Activated naive CD4-positive, alpha-beta T cell treated with Interleukin-2 at 50 U/mL for 16 hours (primary cell): ENCODE data around the gene ARHGEF40.
A peak's percentile ranks its signal among the peaks of the same experiment; 100 is the strongest.

Experiments used
- DNase-seq: peaks from one replicate; pipeline ENCODE4 v3.0.0-alpha.2; 2020

Gene ARHGEF40

DNA sequence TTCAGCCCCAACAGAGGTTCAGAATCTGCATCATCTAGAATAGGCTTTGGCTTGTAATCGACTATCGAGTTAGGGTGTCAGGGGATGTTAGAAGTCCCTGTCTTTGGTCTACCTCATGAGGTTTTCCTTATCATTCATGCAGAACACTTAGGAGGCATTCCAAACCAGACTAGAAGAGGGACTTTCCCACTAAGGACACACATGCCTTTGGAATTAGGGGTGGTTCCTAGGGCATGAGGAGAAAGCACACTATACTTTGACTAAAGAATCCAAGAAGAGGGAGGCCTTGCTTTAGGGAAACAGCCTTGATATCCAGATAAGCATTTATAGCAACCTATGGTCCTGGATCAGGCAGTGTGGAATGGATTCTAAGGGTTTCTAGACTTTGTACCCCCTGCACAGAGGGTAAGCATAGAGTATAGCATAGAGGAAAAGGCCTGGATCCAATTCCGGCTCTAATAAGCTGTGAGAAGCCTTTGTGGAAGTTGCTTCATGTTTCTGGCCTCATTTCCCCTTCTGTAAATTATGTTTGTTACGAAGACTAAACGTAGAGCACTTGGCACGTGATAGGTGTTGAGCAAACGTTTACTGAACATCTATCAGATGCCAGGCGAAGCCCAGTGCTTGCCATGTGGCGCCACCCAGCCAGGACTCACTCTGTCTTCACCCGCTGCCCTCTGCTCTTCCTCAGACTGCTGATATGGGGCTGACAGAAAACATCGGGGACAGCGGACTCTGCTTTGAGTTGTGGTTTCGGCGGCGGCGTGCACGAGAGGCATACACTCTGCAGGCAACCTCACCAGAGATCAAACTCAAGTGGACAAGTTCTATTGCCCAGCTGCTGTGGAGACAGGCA lies 15.1 kb downstream of the ARHGEF40 start:
- DNase-seq, result no peak

GRCh38 chr14:21086908-21087293 lies 16.8 kb downstream of the ARHGEF40 start:
- no peak for DNase-seq

DNA sequence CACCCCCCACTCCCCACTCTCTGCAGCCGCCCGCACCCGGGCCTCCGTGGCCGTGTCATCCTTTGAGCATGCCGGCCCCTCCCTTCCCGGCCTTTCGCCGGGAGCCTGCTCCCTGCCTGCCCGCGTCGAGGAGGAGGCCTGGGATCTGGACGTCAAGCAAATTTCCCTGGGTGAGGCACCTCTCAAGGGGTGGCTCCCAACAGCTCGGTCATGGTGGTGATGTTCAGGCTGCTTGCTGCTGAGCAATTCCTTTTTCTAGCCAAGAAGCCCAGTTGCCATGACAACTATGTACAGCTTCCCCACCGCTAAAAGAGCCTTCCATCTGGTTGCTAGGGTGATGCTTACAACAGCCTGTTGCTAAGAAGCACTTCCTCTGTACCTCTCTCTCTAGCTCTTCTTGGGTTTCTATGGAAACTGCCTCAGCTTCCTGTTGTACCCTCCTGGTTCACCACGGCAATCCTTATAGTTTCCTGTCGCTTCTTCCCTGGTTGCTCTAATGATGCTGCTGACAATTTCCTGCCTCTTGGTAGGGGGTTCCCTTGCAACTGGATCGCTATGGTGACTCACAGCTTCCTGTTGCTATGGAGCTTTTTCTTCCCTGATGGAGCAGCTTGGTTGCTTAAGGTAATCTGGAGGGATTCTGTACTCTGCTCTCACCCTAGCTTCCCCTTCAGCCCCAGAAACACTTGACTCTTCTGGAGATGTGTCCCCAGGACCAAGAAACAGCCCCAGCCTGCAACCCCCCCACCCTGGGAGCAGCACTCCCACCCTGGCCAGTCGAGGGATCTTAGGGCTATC lies 17.4 kb downstream of the ARHGEF40 start:
- DNase-seq, result peak; percentile 57

- DNase-seq, result no peak
These were observed 18.6 kb downstream of the ARHGEF40 start for GRCh38 chr14:21088687-21089086.

GRCh38 chr14:21089271-21089670 lies 19.2 kb downstream of the ARHGEF40 start:
- no peak for DNase-seq

GRCh38 chr14:21089877-21090193 lies 19.7 kb downstream of the ARHGEF40 start:
- no peak for DNase-seq

DNA sequence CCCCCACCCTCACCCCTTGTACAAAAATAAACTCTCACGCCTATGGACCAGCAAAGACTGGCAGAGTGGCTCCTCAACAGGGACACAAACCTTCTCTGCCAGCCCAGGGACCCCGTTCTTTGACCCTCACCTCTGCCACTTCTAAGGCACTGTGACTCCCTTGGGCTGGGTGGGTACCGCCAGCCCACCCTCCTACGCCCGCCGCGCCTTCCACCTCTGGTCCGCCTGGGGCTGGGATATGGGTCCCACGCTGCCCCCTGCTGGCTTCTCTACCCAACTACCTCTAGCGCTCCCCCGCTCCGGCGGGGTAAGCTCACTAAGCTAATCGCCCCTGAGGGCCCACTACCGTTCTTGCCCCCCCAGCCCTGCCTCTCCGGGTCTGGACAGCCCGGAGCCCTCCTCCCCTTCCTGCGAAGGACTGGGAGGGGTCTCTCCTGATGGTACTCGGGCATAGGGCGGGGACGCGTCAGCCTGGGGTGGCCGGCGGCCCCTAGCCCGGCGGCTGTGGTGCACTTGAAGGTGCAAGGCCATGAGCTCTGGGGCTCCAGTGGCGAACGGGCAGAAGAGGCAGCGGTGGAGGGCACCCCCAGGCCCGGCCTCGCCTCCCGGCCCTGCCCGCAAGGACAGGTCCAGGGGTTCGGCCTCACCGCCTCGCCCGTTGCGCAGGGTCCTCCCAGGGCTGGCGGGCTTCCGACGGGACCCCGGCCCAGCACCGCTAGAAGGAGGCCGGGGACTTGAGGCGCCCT lies 20.3 kb downstream of the ARHGEF40 start:
- DNase-seq, result peak; percentile 29

- no peak for DNase-seq
These were observed 21.0 kb downstream of the ARHGEF40 start for GRCh38 chr14:21090940-21091663.

GRCh38 chr14:21091821-21092272 lies 21.7 kb downstream of the ARHGEF40 start:
- DNase-seq, result no peak

DNA sequence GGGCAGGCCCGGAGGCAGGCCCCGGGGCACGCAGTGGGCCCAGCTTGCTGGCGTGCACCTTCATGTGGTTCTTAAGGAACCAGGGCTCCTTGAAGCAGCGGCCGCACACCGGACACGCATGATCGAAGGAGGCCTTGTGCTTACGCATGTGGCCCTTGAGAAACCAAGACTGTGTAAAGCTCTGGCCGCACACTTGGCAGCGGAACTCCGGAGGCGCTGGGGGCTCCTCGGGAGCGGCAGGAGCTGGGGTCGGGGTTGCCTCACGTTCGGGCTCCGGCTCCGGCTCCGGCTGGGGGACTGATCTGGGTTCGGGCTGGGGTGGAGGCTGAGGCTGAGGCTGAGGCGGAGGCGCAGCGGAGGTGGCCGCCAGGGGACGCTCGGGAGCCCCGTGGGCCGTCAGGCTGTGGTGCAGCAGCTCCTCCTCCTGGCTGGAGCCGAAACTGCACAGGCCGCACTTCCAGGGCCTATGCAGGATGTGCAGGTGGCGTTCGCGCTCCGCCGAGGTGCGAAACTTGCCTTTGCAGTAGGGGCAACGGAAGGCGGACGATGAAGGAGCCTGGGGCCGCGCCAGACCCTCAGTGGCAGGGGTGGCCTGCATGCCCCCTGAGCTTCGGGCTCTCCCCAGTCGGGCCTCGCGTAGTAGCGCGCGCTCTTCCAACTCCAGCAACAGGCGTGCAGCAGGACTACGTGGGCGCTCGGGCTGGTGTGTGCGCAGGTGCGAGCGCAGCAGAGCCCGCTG lies 22.3 kb downstream of the ARHGEF40 start:
- peak; percentile 92 for DNase-seq

- DNase-seq, result no peak
These were observed 22.9 kb downstream of the ARHGEF40 start for GRCh38 chr14:21093018-21093417.

DNA sequence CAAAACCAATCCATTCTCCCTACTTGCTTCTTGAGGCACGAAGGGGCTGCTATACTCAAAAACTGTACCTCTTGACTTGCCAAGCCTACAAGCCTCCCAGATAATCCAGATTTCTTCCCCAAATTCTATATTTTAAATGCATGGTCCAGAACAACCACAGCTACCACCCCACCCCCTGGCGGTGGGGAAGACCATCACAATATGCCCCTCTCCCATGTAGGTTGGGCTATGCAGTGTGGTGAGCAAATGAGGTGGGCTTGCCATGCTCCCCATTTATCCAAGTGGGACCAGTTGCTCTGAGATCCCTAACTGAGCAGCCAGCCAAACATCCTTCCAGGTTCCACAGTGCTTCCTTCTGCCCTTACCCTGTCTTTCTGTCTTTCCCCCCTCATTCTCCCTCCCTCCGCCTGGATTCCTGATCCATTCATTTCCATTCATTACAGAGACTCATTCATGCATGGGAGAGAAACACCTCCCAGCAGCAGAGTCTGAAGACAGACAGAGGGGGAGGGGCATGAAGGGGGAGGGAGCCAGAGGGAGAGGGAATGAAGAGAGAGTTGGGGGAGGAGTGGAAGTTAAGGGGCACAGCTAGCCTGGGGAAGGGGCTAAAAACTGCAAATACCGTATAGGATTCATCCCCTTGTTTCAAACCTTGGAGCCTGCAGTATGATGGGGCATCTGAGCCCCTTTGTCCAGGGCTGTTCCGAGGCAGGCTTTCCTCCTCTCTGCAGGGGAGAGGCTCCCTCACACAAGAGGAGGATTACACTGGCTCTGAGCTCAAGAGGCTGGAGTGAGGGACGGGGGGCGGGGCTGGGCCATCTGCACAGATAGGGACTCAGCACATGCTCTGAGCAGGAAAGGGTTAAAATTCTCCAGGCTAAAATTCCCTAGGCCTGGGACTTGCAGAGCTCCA lies 23.9 kb downstream of the ARHGEF40 start:
- no peak for DNase-seq

GRCh38 chr14:21095430-21096205 lies 25.5 kb downstream of the ARHGEF40 start:
- no peak for DNase-seq

DNA sequence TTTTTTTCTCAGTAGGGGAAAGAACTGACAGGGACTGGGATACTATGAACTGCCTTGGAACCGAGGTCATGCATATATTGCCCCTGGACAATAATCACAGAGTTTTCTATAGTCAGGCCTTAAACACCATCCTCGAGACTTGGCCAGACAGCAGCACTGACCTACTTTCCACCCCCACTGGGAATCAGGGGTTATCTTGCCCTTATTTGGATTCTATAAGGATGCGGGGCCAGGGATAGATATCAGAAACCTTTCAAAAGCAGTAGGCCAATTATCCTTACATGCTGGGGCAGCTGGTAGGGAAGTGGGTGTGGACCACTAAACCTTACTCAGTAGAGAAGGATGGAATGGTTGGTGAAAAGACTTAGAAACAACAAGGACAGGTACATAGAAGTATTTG lies 26.3 kb downstream of the ARHGEF40 start:
- no peak for DNase-seq

GRCh38 chr14:21096978-21097635 lies 27.0 kb downstream of the ARHGEF40 start:
- DNase-seq, result no peak

GRCh38 chr14:21097636-21098075 lies 27.6 kb downstream of the ARHGEF40 start:
- peak; percentile 15 for DNase-seq

DNA sequence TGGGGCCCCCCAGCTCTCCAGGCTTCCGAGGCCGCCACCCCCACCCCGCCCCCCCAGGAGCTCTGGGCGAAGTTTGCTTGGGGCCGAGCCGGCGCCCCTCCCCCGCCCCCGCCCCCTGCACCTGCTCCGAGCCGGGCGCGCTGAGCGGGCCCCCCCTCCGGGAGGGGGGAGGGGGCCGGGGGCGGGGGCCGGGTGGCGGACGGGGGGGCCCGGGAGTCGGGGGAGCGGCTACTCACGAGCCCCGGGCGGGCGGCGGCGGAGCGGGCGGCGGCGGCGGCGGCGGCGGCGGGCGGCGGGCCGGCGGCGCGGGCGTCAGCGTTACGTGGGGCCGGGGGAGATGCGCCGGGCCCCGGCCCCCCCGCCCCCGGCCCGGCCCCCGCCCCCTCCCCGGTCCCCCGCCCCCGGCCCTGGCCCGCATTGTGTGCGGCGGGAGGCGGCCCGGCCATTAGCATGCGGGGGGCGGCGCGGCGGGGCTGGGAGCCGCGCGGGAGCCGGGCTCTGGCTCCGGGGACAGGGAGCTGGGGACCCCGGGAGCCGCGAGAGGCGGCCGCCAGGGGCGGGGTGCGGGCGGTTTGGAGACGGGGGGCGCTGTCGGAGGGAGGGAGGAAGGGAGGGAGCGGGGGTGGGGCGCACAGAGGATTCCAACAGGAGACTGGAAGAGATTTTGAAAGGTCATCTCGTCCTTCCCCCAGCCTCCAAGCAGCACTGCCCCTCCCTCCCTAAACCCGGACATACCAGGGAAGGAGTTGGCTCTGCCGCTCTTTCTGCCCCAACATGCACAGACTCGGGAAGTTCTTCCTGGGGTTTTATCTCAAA lies 28.2 kb downstream of the ARHGEF40 start, which contains the start of gene ZNF219:
ZNF219 (minus strand) TSS at position 580 of the 816 bp plus-strand sequence. CDS start 5,064 bp downstream, outside the sequence.
- DNase-seq, result peak; percentile 32

- no peak for DNase-seq
These were observed 28.9 kb downstream of the ARHGEF40 start for GRCh38 chr14:21098892-21099595.
